Neural progenitor cell (in vitro differentiated cells): ENCODE results near the gene KRTAP10-4.

Experiments used
- EZH2phosphoT487 ChIP-seq: fragments of 200-600 bp; sonication (generic); IDR thresholded peaks from 2 replicates; pipeline ENCODE4 v1.6.1; 2017; ENCODE audit warnings: antibody characterized with exemption
- TF ChIP-seq, protein P1 (sequence below): fragments of 200-600 bp; sonication (generic); IDR thresholded peaks from 2 replicates; pipeline ENCODE4 v1.5.1; 2017; ENCODE audit warnings: antibody characterized with exemption, mild to moderate bottlenecking

DNA sequence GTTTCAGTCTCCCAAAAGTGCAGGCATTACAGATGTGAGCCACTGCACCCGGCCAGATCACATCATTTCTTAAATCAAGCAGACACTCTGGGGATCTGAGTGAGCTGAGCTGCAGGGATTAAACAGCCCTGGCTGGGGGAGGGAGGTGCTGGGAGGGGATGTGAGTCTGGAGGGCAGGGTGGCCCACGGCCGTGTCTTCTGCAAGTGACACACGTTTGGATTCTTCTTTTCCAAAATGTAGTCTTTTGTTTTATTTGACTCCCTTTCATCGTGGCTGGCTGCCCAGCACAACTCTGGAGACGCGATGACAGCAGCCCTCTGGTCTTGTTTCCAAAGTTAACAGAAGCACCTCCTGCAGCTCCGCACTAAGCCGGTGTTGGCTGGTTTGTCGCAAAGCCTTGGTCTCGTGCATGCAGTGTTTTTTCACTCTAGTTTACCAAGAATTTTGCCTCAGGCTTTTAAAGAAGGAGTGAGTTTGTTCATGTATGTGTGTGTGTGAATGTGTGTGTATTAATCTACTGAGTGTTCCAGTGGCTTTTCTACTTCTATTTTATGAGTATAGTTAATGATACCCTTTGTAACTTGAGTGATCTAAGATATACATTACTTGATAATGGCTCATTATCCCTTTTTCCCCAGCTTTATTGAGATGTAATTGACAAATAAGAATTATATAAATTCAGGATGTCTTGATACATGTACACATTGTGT is 9.7 kb downstream of the KRTAP10-4 start:
- TF ChIP-seq, protein P1, sequence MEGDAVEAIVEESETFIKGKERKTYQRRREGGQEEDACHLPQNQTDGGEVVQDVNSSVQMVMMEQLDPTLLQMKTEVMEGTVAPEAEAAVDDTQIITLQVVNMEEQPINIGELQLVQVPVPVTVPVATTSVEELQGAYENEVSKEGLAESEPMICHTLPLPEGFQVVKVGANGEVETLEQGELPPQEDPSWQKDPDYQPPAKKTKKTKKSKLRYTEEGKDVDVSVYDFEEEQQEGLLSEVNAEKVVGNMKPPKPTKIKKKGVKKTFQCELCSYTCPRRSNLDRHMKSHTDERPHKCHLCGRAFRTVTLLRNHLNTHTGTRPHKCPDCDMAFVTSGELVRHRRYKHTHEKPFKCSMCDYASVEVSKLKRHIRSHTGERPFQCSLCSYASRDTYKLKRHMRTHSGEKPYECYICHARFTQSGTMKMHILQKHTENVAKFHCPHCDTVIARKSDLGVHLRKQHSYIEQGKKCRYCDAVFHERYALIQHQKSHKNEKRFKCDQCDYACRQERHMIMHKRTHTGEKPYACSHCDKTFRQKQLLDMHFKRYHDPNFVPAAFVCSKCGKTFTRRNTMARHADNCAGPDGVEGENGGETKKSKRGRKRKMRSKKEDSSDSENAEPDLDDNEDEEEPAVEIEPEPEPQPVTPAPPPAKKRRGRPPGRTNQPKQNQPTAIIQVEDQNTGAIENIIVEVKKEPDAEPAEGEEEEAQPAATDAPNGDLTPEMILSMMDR = no peak
- TF ChIP-seq EZH2phosphoT487 = no peak
